Uterus (tissue), 4 donors: ENCODE measurements around the gene ANKRD63. TPM values are rescaled to one million over a fixed set of nuclear protein-coding genes. Genes with fewer than 3 reads are reported as not detected.

Source experiments
- DNase-seq, 2 donors: peaks; one replicate each; pipeline ENCODE4 v3.0.0-alpha.2; 2019 to 2020
- H3K27ac ChIP-seq, 2 donors: fragments of 200-600 bp; sonication (generic); 1 replicate in 1 of 2; 2 replicates in 1 of 2; pipeline ENCODE4 v1.5.1; 2016 to 2018
- H3K27me3 ChIP-seq, 2 donors: fragments of 200-600 bp; sonication (generic); one replicate each; pipeline ENCODE4 v1.5.1; 2018 to 2019; ENCODE audit warnings: control low read depth in 1 of 2
- H3K36me3 ChIP-seq, 2 donors: fragments of 200-600 bp; sonication (generic); one replicate each; pipeline ENCODE4 v1.5.1; 2019; ENCODE audit warnings: control low read depth in 1 of 2
- H3K4me1 ChIP-seq, 2 donors: fragments of 200-600 bp; sonication (generic); one replicate each; pipeline ENCODE4 v1.5.1; 2018 to 2019; ENCODE audit warnings: control low read depth in 1 of 2
- H3K4me3 ChIP-seq, 2 donors: fragments of 200-600 bp; sonication (generic); 1 replicate in 1 of 2; 2 replicates in 1 of 2; pipeline ENCODE4 v1.5.1; 2018 to 2019; ENCODE audit warnings: mild to moderate bottlenecking in 1 of 2
- H3K9me3 ChIP-seq, 2 donors: fragments of 200-600 bp; sonication (generic); one replicate each; pipeline ENCODE4 v1.5.1; 2019; ENCODE audit warnings: control low read depth in 1 of 2
- CTCF ChIP-seq, 4 experiments: fragments of 200-600 bp in 2 of 4; fragments of 450-650 bp in 2 of 4; sonication (generic) in 2 of 4; IDR thresholded peaks; one replicate each; pipeline ENCODE4 v1.5.1; 2016 to 2019; ENCODE audit warnings: antibody characterized with exemption in 4 of 4, mild to moderate bottlenecking in 2 of 4, moderate library complexity in 1 of 4
- POLR2A ChIP-seq, 2 donors: fragments of 450-650 bp; IDR thresholded peaks; one replicate each; pipeline ENCODE4 v1.6.1; 2016; ENCODE audit warnings: antibody characterized with exemption in 2 of 2, mild to moderate bottlenecking in 1 of 2, moderate library complexity in 1 of 2
- intact Hi-C: fragments of 100-400 bp; cut with DNase I; formaldehyde crosslinking; loops from one replicate; pipeline ENCODE4 v1.15.1; 2023; ENCODE audit warnings: low total_unique reads
- total RNA-seq, 4 donors: library from RNA; depleted of rRNA in 3 of 4; stranded (reverse); fragments of >200 nt in 3 of 4; gene quantifications; one replicate each; pipeline versions ENCODE4 v1.1.0 to v1.2.4, GENCODE V29; 2014 to 2023
- donor health status: DM: yes; HTN: yes; CAD: no.

ANKRD63 gene
- total RNA-seq, 4 donors from 2014 or later: 0.28 to 0.52 TPM; not detected in 2

- Histone ChIP-seq H3K9me3 (no peaks in the 10 kb centered on the region), H3K36me3 (no peaks in the 10 kb centered on the region)
- intact Hi-C loops: no loop called here
These were observed 10.1 kb upstream of the ANKRD63 start for GRCh38 chr15:40293006-40293405.

GRCh38 chr15:40292246-40292645, 9.4 kb upstream of the ANKRD63 start:
- Histone ChIP-seq H3K27ac (no peak overlapping the region), H3K36me3 (no peaks in the 10 kb centered on the region), H3K27me3 (no peaks in the 10 kb centered on the region), H3K4me1 (no peaks in the 10 kb centered on the region), H3K4me3 (no peak overlapping the region), H3K9me3 (no peaks in the 10 kb centered on the region)
- DNase-seq: no peak
- no peak for TF ChIP-seq CTCF (IDR thresholded peaks at IDR 0.05)
- TF ChIP-seq POLR2A (IDR thresholded peaks at IDR 0.05): no peak
- intact Hi-C loops: no loop called here

More at GRCh38 chr15:40293006-40293405, 10.1 kb upstream of the ANKRD63 start:
- Histone ChIP-seq H3K4me1 (no peaks in the 10 kb centered on the region), H3K27me3 (no peaks in the 10 kb centered on the region), H3K27ac (no peak overlapping the region), H3K4me3 (no peak overlapping the region)
- DNase-seq: no peak
- TF ChIP-seq POLR2A (IDR thresholded peaks at IDR 0.05) (no peak), CTCF (IDR thresholded peaks at IDR 0.05) (no peak)

GRCh38 chr15:40290918-40291574, 8.2 kb upstream of the ANKRD63 start:
- peak in 1 of 2 donors; percentile 36 for DNase-seq
- H3K27ac ChIP-seq: no peak overlapping the region
- TF ChIP-seq CTCF (IDR thresholded peaks at IDR 0.05) (no peak), POLR2A (IDR thresholded peaks at IDR 0.05) (no peak)
- no peaks in the 10 kb centered on the region for H3K4me1 ChIP-seq
- no peaks in the 10 kb centered on the region for H3K36me3 ChIP-seq
- H3K9me3 ChIP-seq: no peaks in the 10 kb centered on the region
- intact Hi-C loops: no loop called here
- H3K27me3 ChIP-seq: no peaks in the 10 kb centered on the region
- H3K4me3 ChIP-seq: peak overlapping the region in 1 of 2 donors; percentile 25

- no peaks in the 10 kb centered on the region for H3K27me3 ChIP-seq
- no peak for DNase-seq
- H3K4me3 ChIP-seq: no peak overlapping the region
- no peaks in the 10 kb centered on the region for H3K36me3 ChIP-seq
- H3K27ac ChIP-seq: no peak overlapping the region
- intact Hi-C loops: no loop called here
- no peaks in the 10 kb centered on the region for H3K4me1 ChIP-seq
- no peak for TF ChIP-seq CTCF (IDR thresholded peaks at IDR 0.05)
- H3K9me3 ChIP-seq: no peaks in the 10 kb centered on the region
These were observed 7.7 kb upstream of the ANKRD63 start for GRCh38 chr15:40290545-40290917.

GRCh38 chr15:40289140-40289775, 6.4 kb upstream of the ANKRD63 start:
- Histone ChIP-seq H3K27me3 (no peaks in the 10 kb centered on the region), H3K36me3 (no peaks in the 10 kb centered on the region), H3K4me3 (no peak overlapping the region), H3K9me3 (no peaks in the 10 kb centered on the region), H3K27ac (no peak overlapping the region), H3K4me1 (no peaks in the 10 kb centered on the region)
- no peak for DNase-seq
- intact Hi-C loops: loop anchor here (10.0 kb wide), 1 partner anchor 56 kb away; the partner anchor contains the start of gene CCDC9B
- TF ChIP-seq CTCF (IDR thresholded peaks at IDR 0.05) (no peak), POLR2A (IDR thresholded peaks at IDR 0.05) (no peak)
